ENCODE data around the gene AMPH.

- no peak for TF ChIP-seq POLR2A (conservative IDR thresholded peaks at IDR 0.05)
- TF ChIP-seq MIER1 (IDR thresholded peaks at IDR 0.05; ENCODE audit: low read depth) = no peak
Measured at GRCh38 chr7:38554586-38554985, 76.6 kb downstream of the AMPH start.

All from K562 (cell line).